GM12878 (cell line): ENCODE data around the gene SEPTIN7. TPM values are rescaled to one million over a fixed set of nuclear protein-coding genes. Genes with fewer than 3 reads are reported as not detected.

Experiments used
- ATAC-seq: fragments of 200-7000 bp; cut with Tn5 transposase; 3 replicates; pipeline ENCODE4 v1.9.1; 2020; ENCODE audit warnings: mild to moderate bottlenecking, moderate library complexity
- BruUV-seq: library from RNA; stranded (reverse); fragments of 400-500 nt; replicated peaks from 2 replicates; lab custom pipeline; 2021; lab: Mats Ljungman, UMichigan
- CTCF ChIA-PET: fragments of 300-600 bp; sonication (Branson Sonifier 250); formaldehyde crosslinking; extraction: SDS; loops from one replicate; lab custom pipeline; 2021; ENCODE audit warnings: inconsistent platforms; lab: Yijun Ruan, JAX
- POLR2A ChIA-PET: fragments of 350-600 bp; formaldehyde crosslinking; extraction: SDS; loops from one replicate; lab custom pipeline; 2021; ENCODE audit warnings: inconsistent platforms; lab: Charles Lee
- RAD21 ChIA-PET: fragments of 300-600 bp; sonication (Branson Sonifier 250); formaldehyde crosslinking; loops from one replicate; lab custom pipeline; 2023; ENCODE audit warnings: antibody characterized with exemption; ENCODE audit not compliant: unreplicated experiment; lab: Charles Lee
- SMC1A ChIA-PET: fragments of 300-600 bp; sonication (Branson Sonifier 250); formaldehyde crosslinking; loops from one replicate; lab custom pipeline; 2023; ENCODE audit not compliant: unreplicated experiment, uncharacterized antibody; lab: Charles Lee
- DNase-seq: peaks from one replicate; pipeline ENCODE4 v3.0.0-alpha.2; 2011; ENCODE audit warnings: low read depth, low spot score
- FAIRE-seq: peaks from 3 replicates; lab custom pipeline; 2011; peaks lifted over from hg19 to GRCh38; lab: Jason Lieb, UNC
- H2AFZ ChIP-seq: 2 replicates; pipeline ENCODE4 v1.6.0; 2011; ENCODE audit warnings: low read depth, low read length, control low read depth; ENCODE audit not compliant: control insufficient read depth
- H3K27ac ChIP-seq: 2 replicates; pipeline ENCODE4 v1.5.1; 2011; ENCODE audit warnings: control low read depth; ENCODE audit not compliant: control insufficient read depth, insufficient read depth
- H3K27me3 ChIP-seq, 2 experiments: replicated peaks in 1 of 2; 2 replicates each; pipeline versions ENCODE4 v1.6.0 to v1.6.1; 2011; ENCODE audit warnings: low read length in 1 of 2; ENCODE audit not compliant: control insufficient read depth in 2 of 2, insufficient read depth in 2 of 2
- H3K36me3 ChIP-seq, 2 experiments: 2 replicates each; pipeline ENCODE4 v1.5.1; 2011; ENCODE audit warnings: low read length in 1 of 2; ENCODE audit not compliant: control insufficient read depth in 2 of 2, insufficient read depth in 2 of 2
- H3K4me1 ChIP-seq: 2 replicates; pipeline ENCODE4 v1.6.1; 2011; ENCODE audit warnings: mild to moderate bottlenecking, low read length, moderate library complexity, mixed read lengths; ENCODE audit not compliant: control insufficient read depth, insufficient read depth
- H3K4me2 ChIP-seq: 2 replicates; pipeline ENCODE4 v1.6.0; 2011; ENCODE audit warnings: control low read depth; ENCODE audit not compliant: control insufficient read depth, insufficient read depth
- H3K4me3 ChIP-seq: fragments of 200-600 bp; sonication (generic); 2 replicates; pipeline ENCODE4 v1.5.1; 2016
- H3K79me2 ChIP-seq: 2 replicates; pipeline ENCODE4 v1.6.0; 2011; ENCODE audit warnings: low read length; ENCODE audit not compliant: control insufficient read depth, insufficient read depth
- H3K9ac ChIP-seq: 2 replicates; pipeline ENCODE4 v1.8.0; 2011; ENCODE audit warnings: low read length, control low read depth, mixed read lengths; ENCODE audit not compliant: control insufficient read depth, insufficient read depth
- H3K9me3 ChIP-seq: replicated peaks from 3 replicates; pipeline ENCODE4 v1.5.1; 2011; ENCODE audit warnings: mild to moderate bottlenecking, low read length; ENCODE audit not compliant: control insufficient read depth, insufficient read depth
- H4K20me1 ChIP-seq: 2 replicates; pipeline ENCODE4 v1.6.0; 2011; ENCODE audit not compliant: control insufficient read depth, insufficient read depth
- JUNB ChIP-seq: IDR thresholded peaks from 2 replicates; pipeline ENCODE4 v1.6.1; 2016; ENCODE audit warnings: antibody characterized with exemption, mild to moderate bottlenecking
- POLR2AphosphoS2 ChIP-seq: IDR thresholded peaks from 2 replicates; pipeline ENCODE4 v1.6.1; 2011; ENCODE audit warnings: low read depth, mild to moderate bottlenecking, low read length, improper control_type of control experiment, moderate library complexity
- RUNX3 ChIP-seq: IDR thresholded peaks from 2 replicates; pipeline ENCODE4 v1.6.1; 2012; ENCODE audit warnings: low read length, inconsistent platforms
- SP1 ChIP-seq: IDR thresholded peaks from one replicate; pipeline ENCODE4 v1.6.1; 2011; ENCODE audit warnings: low read depth, low read length
- in situ Hi-C: fragments of 300-500 bp; cut with MboI; formaldehyde crosslinking; loops from 9 replicates; pipeline ENCODE4 v1.14.3; 2018; ENCODE audit warnings: mixed read lengths
- intact Hi-C: fragments of 100-400 bp; cut with micrococcal nuclease; formaldehyde crosslinking; loops from one replicate; pipeline ENCODE4 v1.14.2; 2022; ENCODE audit not compliant: unreplicated experiment
- polyA plus RNA-seq, 11 experiments: library from polyadenylated mRNA; depleted of rRNA in 4 of 11; unstranded in 6 of 11; stranded (reverse) in 5 of 11; fragments of >200 nt; fragmentation: Nextera tagmentation in 4 of 11; fragmentation: Illumina TruSeq in 1 of 11; extraction: Ambion mirVana in 4 of 11; extraction: Trizol in 1 of 11; gene quantifications; 1 replicate in 1 of 11; 2 replicates in 10 of 11; pipeline versions ENCODE4 v1.2.1 to v1.2.3, GENCODE V29; 2011 to 2016; ENCODE audit warnings: inconsistent platforms in 2 of 11, missing spikeins in 2 of 11, low read depth in 1 of 11
- total RNA-seq, 4 experiments: library from RNA; depleted of rRNA in 3 of 4; stranded (reverse); fragments of >200 nt in 3 of 4; fragmentation: Illumina TruSeq in 1 of 4; extraction: Trizol in 1 of 4; gene quantifications; 2 replicates each; pipeline versions ENCODE4 v1.2.1 to v1.2.3, GENCODE V29; 2013 to 2021
- TF ChIP-seq, protein P1 (sequence below): fragments of 450-650 bp; IDR thresholded peaks from 2 replicates; pipeline ENCODE4 v1.6.1; 2016; ENCODE audit warnings: mild to moderate bottlenecking, moderate library complexity, borderline replicate concordance

SEPTIN7 gene
- total and polyA plus RNA-seq, 10 of the 15 experiments (the other 5 are each of a cell fraction or from before 2014, with no cell fraction given): 176 to 787 (median 437) TPM

GRCh38 chr7:35818513-35818912 lies 17.7 kb downstream of the SEPTIN7 start:
- FAIRE-seq: no peak
- CTCF ChIA-PET: interaction anchor here (1.2 to 2.3 kb wide), 2 partner anchors 14 to 109 kb away, joined by 3 to 10 read pairs; no protein-coding TSS in a partner anchor
- H3K36me3 ChIP-seq: peaks cover 0 to 3% of the 10 kb centered on the region in 2 experiments; a peak in 1 of 4 replicates

More at GRCh38 chr7:35818513-35818912, 17.7 kb downstream of the SEPTIN7 start:
- intact Hi-C loops (no loop called here), in situ Hi-C loops (no loop called here)
- Histone ChIP-seq H3K4me1 (peaks cover 6% of the 10 kb centered on the region), H3K9me3 (peaks cover 25% of the 10 kb centered on the region), H3K27ac (no peak overlapping the region), H3K4me3 (no peak overlapping the region), H3K79me2 (peaks cover 97% of the 10 kb centered on the region), H3K27me3 (no peaks in the 10 kb centered on the region), H2AFZ (no peak overlapping the region), H4K20me1 (no peaks in the 10 kb centered on the region; the same call in 1 of the 2 replicates), H3K9ac (no peak overlapping the region), H3K4me2 (no peak overlapping the region; the same call in 1 of the 2 replicates)
- ChIA-PET RAD21 (interaction anchor here (0.9 kb wide), 1 partner anchor 107 kb away, joined by 3 read pairs; no protein-coding TSS in a partner anchor), POLR2A (interaction anchor here (1.1 kb wide), 1 partner anchor 11 kb away, joined by 3 read pairs; no protein-coding TSS in a partner anchor), SMC1A (interaction anchor here (1.1 to 5.0 kb wide), 3 partner anchors 14 to 109 kb away, joined by 3 to 39 read pairs (median 3); no protein-coding TSS in a partner anchor)
- DNase-seq (no peak), ATAC-seq (no peak)
- BruUV-seq: no TSS peak
- TF ChIP-seq RUNX3: peak; percentile 22; the same call in 1 of the 2 replicates
- TF ChIP-seq, protein P1, sequence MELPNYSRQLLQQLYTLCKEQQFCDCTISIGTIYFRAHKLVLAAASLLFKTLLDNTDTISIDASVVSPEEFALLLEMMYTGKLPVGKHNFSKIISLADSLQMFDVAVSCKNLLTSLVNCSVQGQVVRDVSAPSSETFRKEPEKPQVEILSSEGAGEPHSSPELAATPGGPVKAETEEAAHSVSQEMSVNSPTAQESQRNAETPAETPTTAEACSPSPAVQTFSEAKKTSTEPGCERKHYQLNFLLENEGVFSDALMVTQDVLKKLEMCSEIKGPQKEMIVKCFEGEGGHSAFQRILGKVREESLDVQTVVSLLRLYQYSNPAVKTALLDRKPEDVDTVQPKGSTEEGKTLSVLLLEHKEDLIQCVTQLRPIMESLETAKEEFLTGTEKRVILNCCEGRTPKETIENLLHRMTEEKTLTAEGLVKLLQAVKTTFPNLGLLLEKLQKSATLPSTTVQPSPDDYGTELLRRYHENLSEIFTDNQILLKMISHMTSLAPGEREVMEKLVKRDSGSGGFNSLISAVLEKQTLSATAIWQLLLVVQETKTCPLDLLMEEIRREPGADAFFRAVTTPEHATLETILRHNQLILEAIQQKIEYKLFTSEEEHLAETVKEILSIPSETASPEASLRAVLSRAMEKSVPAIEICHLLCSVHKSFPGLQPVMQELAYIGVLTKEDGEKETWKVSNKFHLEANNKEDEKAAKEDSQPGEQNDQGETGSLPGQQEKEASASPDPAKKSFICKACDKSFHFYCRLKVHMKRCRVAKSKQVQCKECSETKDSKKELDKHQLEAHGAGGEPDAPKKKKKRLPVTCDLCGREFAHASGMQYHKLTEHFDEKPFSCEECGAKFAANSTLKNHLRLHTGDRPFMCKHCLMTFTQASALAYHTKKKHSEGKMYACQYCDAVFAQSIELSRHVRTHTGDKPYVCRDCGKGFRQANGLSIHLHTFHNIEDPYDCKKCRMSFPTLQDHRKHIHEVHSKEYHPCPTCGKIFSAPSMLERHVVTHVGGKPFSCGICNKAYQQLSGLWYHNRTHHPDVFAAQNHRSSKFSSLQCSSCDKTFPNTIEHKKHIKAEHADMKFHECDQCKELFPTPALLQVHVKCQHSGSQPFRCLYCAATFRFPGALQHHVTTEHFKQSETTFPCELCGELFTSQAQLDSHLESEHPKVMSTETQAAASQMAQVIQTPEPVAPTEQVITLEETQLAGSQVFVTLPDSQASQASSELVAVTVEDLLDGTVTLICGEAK: no peak
- no peak for TF ChIP-seq POLR2AphosphoS2
- no peak for TF ChIP-seq SP1
- TF ChIP-seq JUNB: peak; percentile 33
